MG63 (cell line): ENCODE data around the gene NLRX1. TPM values are rescaled to one million over a fixed set of nuclear protein-coding genes. Genes with fewer than 3 reads are reported as not detected.
A peak's percentile ranks its signal among the peaks of the same experiment; 100 is the strongest.
"Not testable (repeated sequence)": the region's sequence is repeated elsewhere in the genome, so short reads cannot be mapped to it uniquely, and the experiment has no call there.

ENCODE experiments used
- DNase-seq: peaks from one replicate; pipeline ENCODE4 v3.0.0-alpha.2; 2020
- H3K27me3 ChIP-seq: fragments of 250-450 bp; sonication (Bioruptor Pico); 2 replicates; pipeline ENCODE4 v1.5.1; 2020; ENCODE audit warnings: mild to moderate bottlenecking, moderate library complexity
- H3K36me3 ChIP-seq: fragments of 250-450 bp; sonication (Bioruptor Pico); 2 replicates; pipeline ENCODE4 v1.5.1; 2020; ENCODE audit warnings: mild to moderate bottlenecking, moderate library complexity
- H3K4me3 ChIP-seq: fragments of 250-450 bp; sonication (Bioruptor Pico); 2 replicates; pipeline ENCODE4 v1.5.1; 2020; ENCODE audit warnings: mild to moderate bottlenecking, moderate library complexity
- H3K9me3 ChIP-seq: fragments of 250-450 bp; sonication (Bioruptor Pico); 2 replicates; pipeline ENCODE4 v1.5.1; 2020; ENCODE audit warnings: mild to moderate bottlenecking, moderate library complexity
- total RNA-seq: library from RNA; depleted of rRNA; stranded (reverse); fragments of >200 nt; shearing (Covaris generic); gene quantifications from 2 replicates; pipeline ENCODE4 v1.2.3, GENCODE V29; 2014; ENCODE audit warnings: low replicate concordance; rRNA removed

NLRX1 gene
- total RNA-seq, result 12.9 and 16.8 TPM in 2 replicates

GRCh38 chr11:119168471-119169281 lies at the start of gene NLRX1:
Gene NLRX1 (plus strand): TSS chr11:119168725. CDS start chr11:119171404, 2,679 bp downstream.
- peak; percentile 84 for DNase-seq

GRCh38 chr11:119118946-119119345 lies 49.6 kb upstream of the NLRX1 start:
- no peaks in the 10 kb centered on the region for H3K27me3 ChIP-seq
- H3K9me3 ChIP-seq, result no peaks in the 10 kb centered on the region
- DNase-seq, result no peak
- H3K4me3 ChIP-seq, result no peak overlapping the region
- peaks cover 5% of the 10 kb centered on the region; the same call in 1 of the 2 replicates for H3K36me3 ChIP-seq

More at GRCh38 chr11:119168471-119169281, at the start of gene NLRX1:
- Histone ChIP-seq H3K9me3 (no peaks in the 10 kb centered on the region), H3K4me3 (peak within 1 kb of the TSS; percentile 74), H3K36me3 (no peaks in the 10 kb centered on the region), H3K27me3 (no peaks in the 10 kb centered on the region)

- Histone ChIP-seq H3K27me3 (no peaks in the 10 kb centered on the region), H3K36me3 (peaks cover 11% of the 10 kb centered on the region; the same call in 1 of the 2 replicates), H3K4me3 (peak overlapping the region; percentile 87), H3K9me3 (no peaks in the 10 kb centered on the region)
- DNase-seq, result no peak
Measured at GRCh38 chr11:119120639-119121007, 47.9 kb upstream of the NLRX1 start.

- no peaks in the 10 kb centered on the region for H3K9me3 ChIP-seq
- H3K27me3 ChIP-seq, result no peaks in the 10 kb centered on the region
- peak within 1 kb of the TSS; percentile 87 for H3K4me3 ChIP-seq
- H3K36me3 ChIP-seq, result peaks cover 11% of the 10 kb centered on the region; the same call in 1 of the 2 replicates
- DNase-seq, result peak; percentile 99
Measured at GRCh38 chr11:119121008-119121810, 47.3 kb upstream of the NLRX1 start, which contains the start of gene HINFP. Gene HINFP (plus strand): TSS chr11:119121580. CDS start chr11:119126945, 5,365 bp downstream.

GRCh38 chr11:119121811-119122124 lies 46.8 kb upstream of the NLRX1 start:
- DNase-seq, result no peak

GRCh38 chr11:119125821-119126220 lies 42.7 kb upstream of the NLRX1 start:
- no peak for DNase-seq
- H3K36me3 ChIP-seq, result peaks cover 13% of the 10 kb centered on the region; the same call in 1 of the 2 replicates
- no peaks in the 10 kb centered on the region for H3K9me3 ChIP-seq
- no peak overlapping the region for H3K4me3 ChIP-seq
- H3K27me3 ChIP-seq, result no peaks in the 10 kb centered on the region

More at GRCh38 chr11:119121811-119122124, 46.8 kb upstream of the NLRX1 start:
- Histone ChIP-seq H3K4me3 (peak overlapping the region; percentile 87), H3K9me3 (no peaks in the 10 kb centered on the region), H3K27me3 (no peaks in the 10 kb centered on the region), H3K36me3 (peaks cover 11% of the 10 kb centered on the region; the same call in 1 of the 2 replicates)

- H3K27me3 ChIP-seq, result no peaks in the 10 kb centered on the region
- no peaks in the 10 kb centered on the region for H3K9me3 ChIP-seq
- no peak overlapping the region for H3K4me3 ChIP-seq
- H3K36me3 ChIP-seq, result peaks cover 15% of the 10 kb centered on the region; the same call in 1 of the 2 replicates
- no peak for DNase-seq
Measured at GRCh38 chr11:119126675-119127268, 41.8 kb upstream of the NLRX1 start.

- no peaks in the 10 kb centered on the region for H3K27me3 ChIP-seq
- DNase-seq, result no peak
- peaks cover 13% of the 10 kb centered on the region for H3K36me3 ChIP-seq
- H3K9me3 ChIP-seq, result no peaks in the 10 kb centered on the region
- H3K4me3 ChIP-seq, result no peak overlapping the region
Measured at GRCh38 chr11:119130662-119131061, 37.9 kb upstream of the NLRX1 start.

- no peaks in the 10 kb centered on the region for H3K27me3 ChIP-seq
- H3K9me3 ChIP-seq, result no peaks in the 10 kb centered on the region
- H3K4me3 ChIP-seq, result no peak overlapping the region
- peaks cover 13% of the 10 kb centered on the region for H3K36me3 ChIP-seq
- DNase-seq, result peak; percentile 15
Measured at GRCh38 chr11:119134389-119134978, 34.0 kb upstream of the NLRX1 start.

GRCh38 chr11:119139276-119139675 lies 29.2 kb upstream of the NLRX1 start:
- DNase-seq, H3K36me3 ChIP-seq, H3K4me3 ChIP-seq, H3K9me3 ChIP-seq, H3K27me3 ChIP-seq: not testable (repeated sequence)

GRCh38 chr11:119144825-119145486 lies 23.6 kb upstream of the NLRX1 start:
- H3K36me3 ChIP-seq, result no peaks in the 10 kb centered on the region
- H3K27me3 ChIP-seq, result no peaks in the 10 kb centered on the region; the same call in 1 of the 2 replicates
- H3K9me3 ChIP-seq, result no peaks in the 10 kb centered on the region
- H3K4me3 ChIP-seq, result no peak overlapping the region
- peak; percentile 77 for DNase-seq

GRCh38 chr11:119145551-119145950 lies 23.0 kb upstream of the NLRX1 start:
- Histone ChIP-seq H3K4me3 (no peak overlapping the region), H3K9me3 (no peaks in the 10 kb centered on the region), H3K36me3 (no peaks in the 10 kb centered on the region), H3K27me3 (no peaks in the 10 kb centered on the region; the same call in 1 of the 2 replicates)
- DNase-seq, result no peak

GRCh38 chr11:119147604-119148333 lies 20.8 kb upstream of the NLRX1 start:
- no peak overlapping the region for H3K4me3 ChIP-seq
- H3K27me3 ChIP-seq, result no peaks in the 10 kb centered on the region; the same call in 1 of the 2 replicates
- no peaks in the 10 kb centered on the region for H3K36me3 ChIP-seq
- H3K9me3 ChIP-seq, result no peaks in the 10 kb centered on the region
- no peak for DNase-seq

- H3K27me3 ChIP-seq, result no peaks in the 10 kb centered on the region; the same call in 1 of the 2 replicates
- H3K9me3 ChIP-seq, result no peaks in the 10 kb centered on the region
- no peaks in the 10 kb centered on the region for H3K36me3 ChIP-seq
- DNase-seq, result no peak
- peak overlapping the region; percentile 51 for H3K4me3 ChIP-seq
Measured at GRCh38 chr11:119148720-119149017, 19.9 kb upstream of the NLRX1 start.

GRCh38 chr11:119149018-119149785 lies 19.3 kb upstream of the NLRX1 start, which contains the start of gene ABCG4:
Gene ABCG4 (plus strand): TSS chr11:119149052. CDS start chr11:119149966, 914 bp downstream.
- peak within 1 kb of the TSS; percentile 51 for H3K4me3 ChIP-seq
- DNase-seq, result peak; percentile 17
- no peaks in the 10 kb centered on the region for H3K36me3 ChIP-seq
- H3K9me3 ChIP-seq, result no peaks in the 10 kb centered on the region
- H3K27me3 ChIP-seq, result no peaks in the 10 kb centered on the region; the same call in 1 of the 2 replicates
